HG02943 (cell line): ENCODE data around the gene L3MBTL2.

Experiments
- ATAC-seq: cut with Tn5 transposase; IDR thresholded peaks from one replicate; pipeline ENCODE4 v1.9.1; 2021; ENCODE audit warnings: mild to moderate bottlenecking, low read depth, moderate library complexity; ENCODE audit not compliant: unreplicated experiment

L3MBTL2 gene

GRCh38 chr22:41204066-41204465 lies 1.0 kb upstream of the L3MBTL2 start:
- no peak for ATAC-seq

- ATAC-seq: no peak
Measured at GRCh38 chr22:41206719-41207118, 1.6 kb downstream of the L3MBTL2 start.

GRCh38 chr22:41215409-41215808 lies 10.3 kb downstream of the L3MBTL2 start:
- no peak for ATAC-seq

- no peak for ATAC-seq
Measured at GRCh38 chr22:41215926-41216325, 10.8 kb downstream of the L3MBTL2 start.

GRCh38 chr22:41216984-41217383 lies 11.9 kb downstream of the L3MBTL2 start:
- no peak for ATAC-seq

- no peak for ATAC-seq
Measured at GRCh38 chr22:41217553-41218157, 12.5 kb downstream of the L3MBTL2 start.

- ATAC-seq: no peak
Measured at GRCh38 chr22:41222846-41223507, 17.9 kb downstream of the L3MBTL2 start.

- no peak for ATAC-seq
Measured at GRCh38 chr22:41223535-41223934, 18.4 kb downstream of the L3MBTL2 start.

- no peak for ATAC-seq
Measured at GRCh38 chr22:41226723-41227655, 21.9 kb downstream of the L3MBTL2 start.

GRCh38 chr22:41229215-41229614 lies 24.1 kb downstream of the L3MBTL2 start:
- no peak for ATAC-seq

- no peak for ATAC-seq
Measured at GRCh38 chr22:41229730-41230400, 24.8 kb downstream of the L3MBTL2 start.

- no peak for ATAC-seq
Measured at GRCh38 chr22:41230401-41230785, 25.3 kb downstream of the L3MBTL2 start.

GRCh38 chr22:41231369-41231768 lies 26.3 kb downstream of the L3MBTL2 start:
- no peak for ATAC-seq

- ATAC-seq: no peak
Measured at GRCh38 chr22:41234815-41235695, 29.9 kb downstream of the L3MBTL2 start.

GRCh38 chr22:41237036-41237706 lies 32.1 kb downstream of the L3MBTL2 start:
- no peak for ATAC-seq

GRCh38 chr22:41237707-41238569 lies 32.8 kb downstream of the L3MBTL2 start:
- ATAC-seq: peak; percentile 63

- no peak for ATAC-seq
Measured at GRCh38 chr22:41238570-41239442, 33.7 kb downstream of the L3MBTL2 start.
